Central memory CD4-positive, alpha-beta T cell (primary cell): ENCODE results near the gene CLK2.
"Not testable (repeated sequence)": the region's sequence is repeated elsewhere in the genome, so short reads cannot be mapped to it uniquely, and the experiment has no call there.

Source experiments
- DNase-seq: peaks from one replicate; pipeline ENCODE4 v3.0.0; 2022

The CLK2 gene

DNA sequence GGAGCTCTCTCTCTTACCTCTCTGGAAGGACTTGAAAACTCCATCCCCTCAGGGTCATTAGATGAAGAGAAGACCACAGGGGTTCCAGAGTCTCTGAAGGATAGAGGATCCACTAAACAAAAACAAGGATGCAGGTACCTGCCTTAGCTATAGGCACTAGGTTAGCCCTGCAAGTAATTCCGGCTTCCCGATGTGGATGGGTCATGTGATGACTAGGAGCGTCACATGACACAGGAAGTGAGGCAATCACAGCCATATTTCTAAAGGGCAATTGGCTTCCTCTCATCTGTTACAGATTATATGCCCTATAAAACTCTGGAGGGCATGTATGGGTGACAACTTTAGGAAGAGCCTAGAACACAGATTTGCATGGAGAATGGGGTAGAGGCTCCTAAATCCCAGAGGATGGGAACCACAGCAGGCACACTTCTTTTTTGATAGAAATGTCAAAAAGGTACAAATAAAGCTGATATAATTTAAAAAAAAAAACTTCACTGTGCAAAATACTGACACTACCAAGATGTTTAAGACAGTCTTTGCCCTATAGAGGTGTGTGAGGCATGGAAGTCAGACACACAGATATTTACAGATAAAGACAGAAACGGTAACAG is 32.1 kb downstream of the CLK2 start:
- peak; percentile 72 for DNase-seq

DNA sequence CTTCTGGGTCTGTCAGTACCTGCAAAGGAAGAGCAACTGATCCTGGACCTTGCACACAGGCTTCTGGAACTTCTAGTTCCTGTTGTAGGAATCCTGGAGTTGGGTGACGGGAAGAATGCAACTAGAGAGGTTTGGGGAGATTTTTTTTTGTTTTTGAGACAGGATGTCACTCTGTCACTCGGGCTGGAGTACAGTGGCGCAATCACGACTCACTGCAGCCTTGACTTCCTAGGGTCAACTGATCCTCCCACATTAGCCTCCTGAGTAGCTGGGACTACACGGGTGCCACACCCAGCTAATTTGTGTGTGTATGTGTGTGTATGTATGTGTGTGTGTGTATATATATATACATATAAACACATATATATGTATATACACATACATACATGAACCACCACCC is 36.9 kb downstream of the CLK2 start:
- DNase-seq: no peak

DNA sequence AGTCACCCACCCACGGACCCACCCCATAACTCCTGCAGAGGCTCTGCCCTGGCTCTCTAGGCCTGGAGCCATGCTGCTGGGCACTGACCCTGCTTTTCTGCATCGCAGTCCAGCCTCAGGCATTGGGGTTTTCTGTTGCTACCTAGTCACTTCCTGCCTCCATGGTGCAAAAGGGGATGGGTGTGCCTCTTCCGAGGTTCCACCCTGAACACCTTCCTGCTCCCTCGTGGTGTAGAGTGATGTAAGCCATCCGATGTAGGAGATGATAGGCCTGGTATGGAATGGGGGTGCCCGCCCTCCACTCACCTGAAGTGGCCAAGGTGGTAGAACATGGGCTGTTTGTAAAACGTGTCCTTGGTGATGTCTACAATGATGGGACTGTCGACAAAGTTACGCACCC is 37.9 kb downstream of the CLK2 start:
- DNase-seq: peak; percentile 23

DNA sequence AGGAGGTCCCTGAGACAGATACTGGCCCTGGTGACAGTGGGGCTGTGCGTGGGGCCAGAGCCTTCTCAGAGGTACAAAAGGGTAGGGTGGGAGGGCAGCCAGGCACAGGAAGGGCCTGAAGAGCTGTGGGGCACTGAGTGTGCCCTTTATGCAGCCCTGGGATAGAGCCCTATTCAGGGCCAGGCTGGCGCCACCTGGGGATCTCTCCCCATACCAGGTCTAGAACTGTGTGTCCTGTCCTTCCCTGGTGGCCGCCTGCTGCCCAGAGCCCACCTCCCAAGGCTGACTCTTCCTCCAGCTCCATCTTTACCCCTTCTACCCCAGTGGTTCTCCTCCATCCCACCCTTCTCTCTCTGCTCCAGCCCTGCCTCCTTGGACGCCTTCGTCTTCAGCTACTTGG is 39.8 kb downstream of the CLK2 start:
- DNase-seq: not testable (repeated sequence)

DNA sequence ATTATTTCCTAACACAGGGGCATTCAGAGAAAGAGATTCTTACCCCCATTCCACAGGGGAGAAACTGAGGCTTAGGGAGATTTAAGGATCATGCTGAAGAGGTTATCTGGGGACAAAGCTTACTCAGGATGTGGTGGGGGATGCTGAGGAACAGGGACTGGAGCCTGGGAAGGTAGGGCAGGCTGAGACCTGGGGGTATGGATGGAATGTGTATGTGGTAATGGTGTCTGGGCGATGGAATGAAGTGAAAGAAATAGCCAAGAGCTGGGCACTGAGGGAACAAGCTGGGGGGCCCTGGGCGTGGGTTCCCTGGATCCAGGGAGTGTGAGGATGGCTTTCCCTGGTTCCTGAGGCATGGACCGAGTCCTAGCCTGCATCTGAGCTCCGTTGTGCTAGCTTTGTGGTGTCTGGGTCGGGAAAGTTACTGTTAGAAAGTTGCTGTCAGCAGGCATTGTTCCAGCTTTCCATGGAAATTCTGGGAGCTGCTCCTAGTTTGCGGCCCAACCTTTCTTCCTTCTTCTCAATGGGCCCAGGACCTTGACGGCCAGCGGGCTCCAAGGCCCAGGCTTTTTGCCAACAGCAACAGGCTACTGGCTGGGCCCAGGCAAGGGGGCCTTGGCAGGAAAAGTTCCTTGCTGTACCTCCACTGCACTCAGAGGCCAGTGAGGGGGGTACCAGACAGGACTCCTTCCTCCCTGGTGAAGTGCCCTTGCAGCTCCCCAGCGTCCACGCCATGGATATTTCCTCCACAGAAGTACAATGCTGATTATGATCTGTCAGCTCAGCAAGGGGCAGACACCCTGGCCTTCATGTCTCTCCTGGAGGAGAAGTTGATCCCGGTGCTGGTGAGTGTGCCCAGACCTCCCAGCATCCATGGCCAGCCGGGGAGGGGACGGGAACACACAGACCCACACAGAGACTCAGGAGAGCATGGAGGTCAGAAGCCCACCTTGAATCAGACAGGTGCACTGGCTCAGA is 41.0 kb downstream of the CLK2 start:
- DNase-seq: not testable (repeated sequence)

DNA sequence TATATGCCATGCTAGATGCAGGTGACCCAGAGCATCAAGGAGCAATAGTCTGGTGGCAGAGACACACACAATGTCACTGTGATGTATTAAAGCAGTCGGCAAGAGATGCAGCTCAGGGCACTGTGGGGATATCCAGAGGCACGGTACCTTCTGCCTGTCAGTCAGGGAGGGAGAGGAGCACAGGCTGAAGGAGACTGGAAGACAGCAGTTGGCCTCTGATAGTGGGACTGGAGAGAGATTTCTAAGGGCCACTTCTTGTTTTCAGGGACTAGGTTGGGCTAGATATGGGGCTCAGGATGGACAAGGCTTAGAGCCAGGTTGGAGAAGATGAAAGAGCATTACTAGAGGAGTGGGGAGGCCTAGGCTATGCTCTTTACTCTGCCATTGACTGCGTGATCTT is 42.0 kb downstream of the CLK2 start:
- DNase-seq: not testable (repeated sequence)

DNA sequence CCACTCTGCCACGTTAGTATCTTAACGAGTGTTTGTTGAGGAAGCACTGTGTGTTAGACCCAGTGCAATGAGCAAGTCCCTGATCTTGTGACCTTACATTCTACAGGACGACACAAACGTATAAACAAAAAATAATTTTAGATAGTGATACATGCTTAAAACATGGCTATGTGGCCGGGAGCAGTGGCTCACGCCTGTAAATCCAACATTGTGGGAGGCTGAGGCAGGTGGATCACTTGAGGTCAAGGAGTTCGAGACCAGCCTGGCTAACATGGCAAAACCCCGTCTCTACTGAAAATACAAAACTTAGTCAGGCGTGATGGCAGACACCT is 45.2 kb downstream of the CLK2 start:
- DNase-seq: no peak

DNA sequence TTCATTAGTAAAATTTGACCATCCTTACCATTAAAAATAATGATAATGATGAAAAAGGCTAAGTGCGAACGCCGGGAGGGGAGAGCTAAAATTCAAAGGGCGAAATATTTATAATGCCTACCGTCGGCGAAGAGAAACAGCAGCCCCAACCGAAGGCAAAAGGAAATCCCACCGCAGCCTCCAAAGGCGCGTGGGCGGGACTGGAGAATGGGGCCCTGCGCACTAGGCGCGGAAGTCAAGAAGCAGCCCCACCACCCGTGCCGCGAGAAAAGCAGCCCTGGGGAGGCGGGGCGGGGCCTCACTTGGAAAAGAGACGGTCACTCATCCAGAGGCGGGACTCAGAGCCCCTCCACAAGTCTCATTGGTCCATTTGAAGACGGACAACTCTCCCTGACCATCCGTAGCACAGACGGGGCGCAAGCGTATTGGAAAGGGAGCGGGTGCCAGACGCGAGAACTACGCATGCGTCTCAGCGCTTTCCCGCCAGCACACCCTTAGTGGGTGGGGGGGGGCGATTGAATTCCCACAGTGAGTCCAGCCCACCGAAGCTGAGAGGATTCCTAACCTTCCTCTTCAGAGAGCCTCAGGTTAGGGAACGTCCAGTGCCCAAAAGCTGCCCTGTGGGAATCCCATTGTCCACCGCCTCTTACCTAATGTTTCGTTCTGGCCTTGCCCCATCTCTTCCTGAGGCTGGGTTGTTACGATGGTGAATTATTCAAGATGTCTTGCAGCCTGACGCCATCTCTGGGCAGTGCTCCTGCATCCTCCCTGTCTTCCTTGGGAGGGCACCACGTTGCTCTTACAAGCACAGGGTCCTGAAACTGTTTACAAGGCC is 45.8 kb downstream of the CLK2 start:
- DNase-seq: peak; percentile 98

DNA sequence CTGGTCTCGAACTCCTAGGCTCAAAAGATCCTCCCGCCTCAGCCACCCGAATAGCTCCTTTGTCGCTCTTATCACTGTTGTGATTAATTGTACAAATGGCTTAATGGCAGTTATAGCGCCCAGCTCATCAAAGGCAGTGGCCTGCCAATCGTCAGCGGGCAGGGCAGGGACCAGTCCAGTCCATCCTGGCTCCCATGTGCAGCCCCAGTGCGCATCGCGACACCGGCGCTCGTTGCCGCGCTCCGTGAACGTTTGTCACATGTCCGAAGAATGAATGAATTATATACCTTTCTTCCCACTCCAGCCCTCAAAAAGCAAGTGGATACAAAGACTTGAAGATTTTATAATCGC is 46.4 kb downstream of the CLK2 start:
- no peak for DNase-seq

DNA sequence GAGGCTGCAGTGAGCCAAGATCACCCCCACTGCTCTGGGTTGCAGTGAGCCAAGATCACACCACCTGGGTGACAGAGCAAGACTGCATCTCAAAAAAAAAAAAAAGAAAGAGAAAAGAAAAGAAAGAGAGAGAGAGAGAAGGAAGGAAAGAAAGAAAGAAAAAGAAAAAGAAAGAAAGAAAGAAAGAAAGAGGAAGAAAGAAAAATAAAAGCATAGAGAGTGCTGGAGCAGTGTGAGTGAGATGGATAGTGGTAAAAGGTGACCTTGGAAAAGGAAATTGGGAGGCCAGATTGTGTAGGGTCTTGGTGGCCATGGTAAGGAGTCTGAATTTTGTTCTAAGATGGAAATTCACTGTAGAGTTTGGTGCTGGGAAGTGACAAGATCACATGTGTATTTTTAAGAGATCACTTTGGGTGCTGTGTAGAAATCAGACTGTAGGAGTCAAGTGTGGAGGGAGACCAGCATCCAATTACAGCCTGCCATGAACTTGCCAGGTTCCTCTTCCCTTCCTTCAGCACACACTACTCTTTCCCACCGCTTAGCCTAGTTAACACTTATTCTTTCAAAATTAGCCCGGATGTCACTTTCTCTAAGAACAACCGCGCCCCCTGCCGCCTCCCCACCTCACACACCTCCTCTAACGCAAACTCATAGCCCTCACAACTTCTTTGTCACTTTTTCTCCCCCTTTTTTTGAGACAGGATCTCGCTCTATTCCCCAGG is 47.0 kb downstream of the CLK2 start:
- peak; percentile 81 for DNase-seq

DNA sequence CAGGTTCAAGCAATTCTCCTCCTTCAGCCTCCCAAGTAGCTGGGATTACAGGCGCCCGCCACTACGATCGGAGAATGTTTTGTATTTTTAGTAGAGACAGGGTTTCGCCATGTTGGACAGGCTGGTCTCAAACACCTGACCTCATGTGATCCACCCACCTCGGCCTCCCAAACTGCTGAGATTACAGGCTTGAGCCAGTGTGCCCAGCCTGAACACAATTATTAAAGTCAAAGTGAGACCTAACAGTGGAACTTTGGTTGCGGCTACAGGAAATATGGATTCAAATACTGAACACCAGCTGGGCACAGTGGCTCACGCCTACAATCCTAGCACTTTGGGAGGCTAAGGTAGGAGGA is 47.9 kb downstream of the CLK2 start:
- not testable (repeated sequence) for DNase-seq

DNA sequence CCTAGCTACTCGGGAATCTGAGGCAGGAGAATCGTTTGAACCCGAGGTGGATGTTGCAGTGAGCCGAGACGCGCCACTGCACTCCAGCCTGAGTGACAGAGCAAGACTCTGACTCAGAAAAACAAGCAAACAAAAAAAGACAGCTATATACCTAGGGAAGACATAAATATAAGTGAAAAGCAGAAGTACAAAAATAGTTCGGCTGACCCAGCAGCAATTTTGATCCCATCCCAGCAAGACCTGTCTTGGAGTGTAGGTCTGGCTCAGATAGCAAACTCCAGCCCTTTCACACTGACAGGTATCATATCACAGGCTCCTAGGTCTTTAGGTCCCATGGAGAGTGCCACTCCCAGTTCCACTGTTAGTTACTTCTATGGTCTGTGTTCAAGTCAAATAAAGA is 50.3 kb downstream of the CLK2 start:
- no peak for DNase-seq

DNA sequence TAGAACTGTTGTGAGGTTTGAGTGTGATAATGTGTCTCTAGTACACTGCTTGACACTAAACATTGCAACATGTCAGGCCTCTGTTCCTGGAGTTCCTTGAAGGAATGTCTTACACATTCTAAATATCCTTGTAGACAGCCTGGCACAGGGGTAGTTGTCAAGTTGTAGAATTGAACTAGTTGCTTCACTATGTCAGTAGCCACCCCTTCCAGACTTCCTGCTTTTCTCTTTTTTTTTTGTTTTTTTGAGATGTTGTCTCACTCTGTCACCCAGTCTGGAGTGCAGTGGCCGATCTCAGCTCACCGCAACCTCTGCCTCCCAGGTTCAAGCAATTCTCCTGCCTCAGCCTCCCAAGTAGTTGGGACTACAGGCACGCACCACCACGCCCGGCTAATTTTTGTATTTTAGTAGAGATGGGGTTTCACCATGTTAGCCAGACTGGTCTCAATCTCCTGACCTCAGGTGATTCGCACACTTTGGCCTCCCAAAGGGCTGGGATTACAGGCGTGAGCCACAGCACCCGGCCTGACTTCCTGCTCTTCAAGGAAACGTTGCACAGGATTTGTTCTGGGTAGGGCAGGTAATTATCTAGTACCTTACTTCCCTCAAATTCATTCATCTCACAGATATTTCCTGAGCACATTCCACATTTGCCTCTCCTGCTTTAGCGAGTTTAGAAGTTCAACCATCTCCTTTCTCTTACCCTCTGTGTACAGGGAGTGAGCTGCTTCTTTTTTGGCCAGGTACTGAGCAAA is 52.9 kb downstream of the CLK2 start:
- DNase-seq: not testable (repeated sequence)

DNA sequence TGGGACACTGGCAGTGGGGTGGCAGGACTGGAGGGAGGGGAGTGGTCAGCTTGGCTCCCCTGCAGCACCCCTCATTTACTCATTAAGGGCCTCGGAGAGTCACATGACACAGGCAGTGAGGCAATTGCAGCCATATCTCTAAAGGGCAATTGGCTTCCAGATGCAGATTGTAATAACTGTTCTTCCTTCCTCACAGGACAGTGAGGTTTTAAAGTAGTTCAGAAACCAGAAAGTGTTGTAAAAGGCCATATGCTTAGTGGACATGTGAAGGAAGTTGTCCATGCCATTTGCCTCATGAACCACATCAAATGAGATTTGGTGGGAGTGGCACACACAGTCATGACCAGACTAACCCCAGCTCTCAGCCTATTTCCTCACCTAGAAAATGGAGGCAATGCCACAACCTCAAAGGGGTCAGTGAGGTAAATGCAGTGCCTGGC is 53.7 kb downstream of the CLK2 start:
- no peak for DNase-seq

DNA sequence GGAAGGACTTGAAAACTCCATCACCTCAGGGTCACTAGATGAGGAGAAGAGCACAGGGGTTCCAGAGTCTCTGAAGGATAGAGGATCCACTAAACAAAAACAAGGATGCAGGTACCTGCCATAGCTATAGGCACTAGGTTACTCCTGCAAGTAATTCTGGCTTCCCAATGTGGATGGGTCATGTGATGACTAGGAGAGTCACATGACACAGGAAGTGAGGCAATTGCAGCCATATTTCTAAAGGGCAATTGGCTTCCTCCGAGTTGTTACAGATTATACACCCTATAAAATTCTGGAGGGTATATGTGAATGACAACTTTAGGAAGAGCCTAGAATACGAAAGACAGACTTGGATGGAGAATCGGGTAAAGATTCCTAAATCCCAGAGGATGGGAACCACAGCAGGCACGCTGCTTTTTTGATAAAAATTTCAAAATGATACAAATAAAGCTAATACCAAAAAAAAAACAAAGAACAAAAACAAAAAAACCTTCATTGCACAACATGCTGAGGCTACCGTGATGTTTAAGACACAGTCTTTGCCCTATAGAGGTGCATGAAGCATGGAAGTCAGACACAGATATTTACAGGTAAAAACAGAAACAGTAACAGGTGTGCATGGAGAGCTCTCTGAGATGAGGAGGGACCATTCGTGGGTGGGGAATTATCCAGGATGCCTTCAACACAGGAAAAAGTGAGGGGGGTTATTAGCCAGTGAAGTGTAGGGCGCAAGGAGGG is 54.3 kb downstream of the CLK2 start:
- no peak for DNase-seq

DNA sequence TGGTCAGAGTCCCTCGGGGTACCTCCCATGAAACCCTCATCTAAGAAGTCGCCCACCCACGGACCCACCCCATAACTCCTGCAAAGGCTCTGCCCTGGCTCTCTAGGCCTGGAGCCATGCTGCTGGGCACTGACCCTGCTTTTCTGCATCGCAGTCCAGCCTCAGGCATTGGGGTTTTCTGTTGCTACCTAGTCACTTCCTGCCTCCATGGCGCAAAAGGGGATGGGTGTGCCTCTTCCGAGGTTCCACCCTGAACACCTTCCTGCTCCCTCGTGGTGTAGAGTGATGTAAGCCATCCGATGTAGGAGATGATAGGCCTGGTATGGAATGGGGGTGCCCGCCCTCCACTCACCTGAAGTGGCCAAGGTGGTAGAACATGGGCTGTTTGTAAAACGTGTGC is 58.6 kb downstream of the CLK2 start:
- not testable (repeated sequence) for DNase-seq
